ENCODE measurements around the gene LMTK3. TPM values are rescaled to one million over a fixed set of nuclear protein-coding genes. Genes with fewer than 3 reads are reported as not detected.

Gene LMTK3
- polyA plus RNA-seq, 1 donor from 2014 or later: 8.1 TPM

DNA sequence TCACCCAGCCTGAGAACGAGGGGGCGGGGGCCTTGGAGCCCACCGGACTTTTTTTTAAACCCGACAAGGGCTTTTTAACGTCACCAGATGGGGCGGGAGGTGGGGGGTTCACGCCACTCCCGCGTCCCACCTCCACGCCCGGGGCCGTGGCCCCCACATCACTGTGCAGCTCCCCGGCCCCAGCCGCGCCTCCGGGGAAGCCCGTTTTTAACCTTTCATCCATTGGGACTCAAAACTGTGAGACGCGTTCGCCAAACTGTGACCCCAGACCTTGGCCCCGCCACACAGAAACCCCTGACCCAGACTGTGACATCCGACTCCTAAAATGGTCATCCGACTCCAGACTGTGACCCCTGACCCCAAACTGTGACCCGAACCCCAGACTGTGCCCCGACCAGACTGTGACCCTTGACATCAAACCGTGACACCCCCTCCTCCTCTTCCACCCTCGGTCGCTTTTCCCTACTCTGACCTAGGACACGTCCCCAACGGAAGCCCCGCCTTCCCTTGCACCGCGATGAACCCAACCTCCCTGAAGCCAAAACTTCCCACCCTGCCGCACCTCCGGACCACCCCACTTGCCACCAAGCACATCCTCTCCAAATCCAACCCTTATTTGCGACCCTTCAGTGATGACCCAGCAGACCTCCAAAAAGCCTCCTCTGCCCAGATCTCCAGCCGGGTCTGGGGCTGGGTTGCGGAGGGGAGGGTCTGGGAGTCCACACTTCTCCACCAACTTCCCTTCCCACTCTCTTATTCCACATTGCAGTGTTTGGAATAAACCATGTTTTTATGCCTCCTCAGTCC, 67.3 kb downstream of the LMTK3 start:
- Histone ChIP-seq H3F3A (ENCODE audit: insufficient read depth, low read length, poor library complexity, severe bottlenecking) (no peaks in the 10 kb centered on the region), H3K9ac (ENCODE audit: low read length) (peak overlapping the region; percentile 73), H2AFZ (ENCODE audit: low read depth, low read length) (peak overlapping the region; percentile 58), H3K27ac (ENCODE audit: low read length) (peak overlapping the region; percentile 93), H3K79me2 (replicated peaks; ENCODE audit: insufficient read depth, low read length) (peaks cover 6% of the 10 kb centered on the region), H3K4me3 (ENCODE audit: low read length) (peak overlapping the region; percentile 97), H3K4me2 (ENCODE audit: low read length) (peak overlapping the region; percentile 56), H3K9me2 (ENCODE audit: insufficient read depth, low read length) (no peaks in the 10 kb centered on the region), H3K36me3 (ENCODE audit: insufficient read depth, low read length) (no peaks in the 10 kb centered on the region), H3K27me3 (ENCODE audit: insufficient read depth, low read depth, low read length) (no peaks in the 10 kb centered on the region), H4K20me1 (ENCODE audit: insufficient read depth) (no peaks in the 10 kb centered on the region), H3K9me3 (ENCODE audit: low read length) (no peaks in the 10 kb centered on the region)
- TF ChIP-seq TAF1 (IDR thresholded peaks at IDR 0.05; ENCODE audit: low read depth) (no peak), SMC3 (conservative IDR thresholded peaks at IDR 0.05; ENCODE audit: poor library complexity) (no peak), RAD21 (conservative IDR thresholded peaks at IDR 0.05) (no peak), POLR2AphosphoS5 (IDR thresholded peaks at IDR 0.05) (no peak), REST (IDR thresholded peaks at IDR 0.05; ENCODE audit: borderline replicate concordance) (no peak), MXI1 (conservative IDR thresholded peaks at IDR 0.05; ENCODE audit: poor library complexity, severe bottlenecking) (no peak), EZH2 (IDR thresholded peaks at IDR 0.05; ENCODE audit: borderline replicate concordance, insufficient read depth, low read length, poor library complexity, severe bottlenecking) (no peak), EP300 (conservative IDR thresholded peaks at IDR 0.05; ENCODE audit: poor library complexity, severe bottlenecking) (no peak)
- TF ChIP-seq, protein P1, sequence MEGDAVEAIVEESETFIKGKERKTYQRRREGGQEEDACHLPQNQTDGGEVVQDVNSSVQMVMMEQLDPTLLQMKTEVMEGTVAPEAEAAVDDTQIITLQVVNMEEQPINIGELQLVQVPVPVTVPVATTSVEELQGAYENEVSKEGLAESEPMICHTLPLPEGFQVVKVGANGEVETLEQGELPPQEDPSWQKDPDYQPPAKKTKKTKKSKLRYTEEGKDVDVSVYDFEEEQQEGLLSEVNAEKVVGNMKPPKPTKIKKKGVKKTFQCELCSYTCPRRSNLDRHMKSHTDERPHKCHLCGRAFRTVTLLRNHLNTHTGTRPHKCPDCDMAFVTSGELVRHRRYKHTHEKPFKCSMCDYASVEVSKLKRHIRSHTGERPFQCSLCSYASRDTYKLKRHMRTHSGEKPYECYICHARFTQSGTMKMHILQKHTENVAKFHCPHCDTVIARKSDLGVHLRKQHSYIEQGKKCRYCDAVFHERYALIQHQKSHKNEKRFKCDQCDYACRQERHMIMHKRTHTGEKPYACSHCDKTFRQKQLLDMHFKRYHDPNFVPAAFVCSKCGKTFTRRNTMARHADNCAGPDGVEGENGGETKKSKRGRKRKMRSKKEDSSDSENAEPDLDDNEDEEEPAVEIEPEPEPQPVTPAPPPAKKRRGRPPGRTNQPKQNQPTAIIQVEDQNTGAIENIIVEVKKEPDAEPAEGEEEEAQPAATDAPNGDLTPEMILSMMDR (IDR thresholded peaks at IDR 0.05; ENCODE audit: poor library complexity, severe bottlenecking): no peak

DNA sequence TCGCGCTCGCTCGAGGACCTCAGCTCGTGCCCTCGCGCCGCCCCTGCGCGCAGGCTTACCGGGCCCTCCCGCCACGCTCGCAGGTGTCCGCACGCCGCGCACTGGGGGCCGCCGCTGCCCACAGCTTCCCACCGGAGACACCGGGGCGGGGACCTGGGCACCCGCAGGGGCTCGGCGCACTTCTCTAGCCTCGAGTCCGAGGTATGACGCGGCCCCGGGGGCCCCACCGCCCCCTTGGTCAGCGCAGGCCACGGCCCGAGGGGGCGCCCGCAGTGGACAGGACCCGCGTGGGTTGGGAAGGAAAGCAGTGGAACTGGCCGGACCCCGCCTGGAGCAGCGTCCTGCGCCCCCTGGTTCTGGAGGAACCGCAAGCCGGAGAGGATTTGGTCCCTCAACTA, 67.9 kb downstream of the LMTK3 start:
- TF ChIP-seq REST (IDR thresholded peaks at IDR 0.05; ENCODE audit: borderline replicate concordance) (no peak), TAF1 (IDR thresholded peaks at IDR 0.05; ENCODE audit: low read depth) (no peak), SMC3 (conservative IDR thresholded peaks at IDR 0.05; ENCODE audit: poor library complexity) (no peak), RAD21 (conservative IDR thresholded peaks at IDR 0.05) (no peak), EZH2 (IDR thresholded peaks at IDR 0.05; ENCODE audit: borderline replicate concordance, insufficient read depth, low read length, poor library complexity, severe bottlenecking) (no peak)
- TF ChIP-seq, protein P1 (IDR thresholded peaks at IDR 0.05; ENCODE audit: poor library complexity, severe bottlenecking): no peak
- no peaks in the 10 kb centered on the region for H3K36me3 ChIP-seq (ENCODE audit: insufficient read depth, low read length)
- H3K27me3 ChIP-seq (ENCODE audit: insufficient read depth, low read depth, low read length): no peaks in the 10 kb centered on the region
- H3K79me2 ChIP-seq (replicated peaks; ENCODE audit: insufficient read depth, low read length): peaks cover 6% of the 10 kb centered on the region
- no peak overlapping the region for H3K4me2 ChIP-seq (ENCODE audit: low read length)
- peak overlapping the region; percentile 93 for H3K27ac ChIP-seq (ENCODE audit: low read length)
- H2AFZ ChIP-seq (ENCODE audit: low read depth, low read length): no peak overlapping the region
- H3F3A ChIP-seq (ENCODE audit: insufficient read depth, low read length, poor library complexity, severe bottlenecking): no peaks in the 10 kb centered on the region
- no peaks in the 10 kb centered on the region for H4K20me1 ChIP-seq (ENCODE audit: insufficient read depth)
- no peak overlapping the region for H3K4me3 ChIP-seq (ENCODE audit: low read length)
- no peaks in the 10 kb centered on the region for H3K9me2 ChIP-seq (ENCODE audit: insufficient read depth, low read length)
- no peaks in the 10 kb centered on the region for H3K9me3 ChIP-seq (ENCODE audit: low read length)
- peak overlapping the region; percentile 73 for H3K9ac ChIP-seq (ENCODE audit: low read length)
